ENCODE results near the gene PPP1R13B.

The PPP1R13B gene

DNA sequence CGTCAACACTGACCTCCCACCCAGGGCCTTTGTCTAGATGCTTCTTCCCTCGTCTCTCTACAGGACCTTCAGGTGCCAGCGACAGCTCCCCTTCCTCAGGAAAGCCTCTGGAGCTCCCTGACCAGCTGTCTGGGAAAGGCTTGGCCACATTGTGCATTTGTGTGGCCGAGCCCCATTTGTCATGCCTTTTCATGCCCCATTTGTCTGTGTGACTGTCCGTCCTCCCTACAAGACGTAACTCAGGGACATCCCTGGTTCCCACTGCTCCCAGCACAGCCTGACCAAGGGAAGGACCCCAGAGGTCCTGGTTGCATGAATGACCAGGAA is 107.9 kb downstream of the PPP1R13B start:
- DNase-seq: no peak

DNA sequence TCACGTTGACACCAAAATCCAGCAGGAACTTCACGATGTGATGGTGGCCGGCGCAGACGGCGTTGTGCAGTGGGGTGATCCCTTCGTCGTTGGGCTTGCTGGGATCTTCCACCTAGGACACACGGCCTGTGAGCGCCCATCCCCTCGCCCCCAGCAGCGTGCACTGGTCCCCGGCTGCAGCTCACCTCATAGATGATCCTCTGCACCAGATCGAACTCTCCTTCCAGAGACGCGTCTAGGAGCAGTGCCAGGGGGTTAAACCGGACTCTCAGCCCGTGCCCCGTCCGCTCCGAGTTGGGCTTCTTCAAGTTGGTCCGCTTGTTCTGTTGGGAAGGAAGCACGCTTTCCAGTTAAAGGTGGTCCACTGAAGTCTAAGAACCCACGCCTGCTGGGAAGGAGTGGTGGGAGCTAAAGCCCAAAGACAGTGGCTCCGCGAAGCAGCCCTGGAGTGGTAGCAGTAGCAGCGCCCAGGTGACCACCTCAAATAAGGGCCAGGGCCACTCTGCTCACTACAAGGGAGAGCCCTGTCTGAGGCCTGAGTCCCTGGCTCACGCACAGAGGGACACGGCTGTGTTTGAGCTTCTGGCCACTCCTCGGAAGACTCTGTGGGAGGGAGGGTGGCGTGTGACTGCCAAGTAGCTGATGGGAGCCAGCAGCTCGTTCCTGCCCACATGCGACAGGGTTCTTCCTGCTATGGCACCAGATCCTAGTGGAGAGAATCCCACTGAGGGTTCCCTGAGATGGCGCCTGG is 108.5 kb downstream of the PPP1R13B start:
- DNase-seq: no peak

DNA sequence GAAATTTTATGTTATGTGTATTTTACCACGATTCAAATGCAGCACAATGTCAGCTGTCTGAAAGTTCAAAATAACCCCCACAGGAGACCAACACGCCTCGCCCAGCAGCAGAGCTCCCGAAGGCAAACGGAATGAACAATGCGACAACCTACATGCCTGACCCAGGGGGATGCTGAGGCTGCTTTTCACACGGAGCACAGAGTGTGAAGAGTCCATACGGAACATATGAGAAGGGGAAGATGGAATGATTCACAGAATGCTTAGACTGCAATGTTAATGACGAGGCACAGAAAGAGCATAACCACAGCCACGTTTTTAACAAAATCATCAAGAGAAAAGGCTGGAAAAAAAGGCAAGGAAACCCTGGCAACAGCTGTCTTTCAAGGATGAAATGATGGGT is 109.2 kb downstream of the PPP1R13B start:
- DNase-seq: no peak

DNA sequence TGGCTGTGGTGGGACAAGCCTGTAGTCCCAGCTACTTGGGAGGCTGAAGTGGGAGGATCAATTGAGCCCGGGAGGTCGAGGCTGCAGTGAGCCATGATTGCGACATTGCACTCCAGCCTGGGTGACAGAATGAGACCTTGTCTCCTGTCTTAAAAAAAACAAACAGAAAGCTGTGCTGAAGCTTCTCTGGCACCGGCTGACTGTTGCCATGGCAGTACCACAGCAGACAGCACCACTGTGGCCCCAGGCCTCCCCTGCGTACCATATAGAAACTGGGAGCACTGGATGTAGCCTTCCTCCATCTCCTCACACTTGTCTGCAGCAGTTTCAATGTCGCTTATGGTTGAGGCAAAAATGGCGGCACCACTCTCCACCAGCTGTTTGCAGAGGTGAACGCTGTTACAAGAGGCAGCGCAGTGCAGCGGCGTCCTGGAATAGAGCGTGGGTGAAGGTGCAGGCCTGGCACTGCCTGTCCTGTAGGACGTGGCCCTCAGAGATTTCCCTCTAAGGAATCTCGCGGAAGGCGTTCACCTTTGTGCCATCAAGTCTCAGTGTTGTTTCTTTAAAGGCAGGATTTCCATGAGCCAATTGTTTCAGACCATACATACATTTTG is 109.8 kb downstream of the PPP1R13B start:
- no peak for DNase-seq

DNA sequence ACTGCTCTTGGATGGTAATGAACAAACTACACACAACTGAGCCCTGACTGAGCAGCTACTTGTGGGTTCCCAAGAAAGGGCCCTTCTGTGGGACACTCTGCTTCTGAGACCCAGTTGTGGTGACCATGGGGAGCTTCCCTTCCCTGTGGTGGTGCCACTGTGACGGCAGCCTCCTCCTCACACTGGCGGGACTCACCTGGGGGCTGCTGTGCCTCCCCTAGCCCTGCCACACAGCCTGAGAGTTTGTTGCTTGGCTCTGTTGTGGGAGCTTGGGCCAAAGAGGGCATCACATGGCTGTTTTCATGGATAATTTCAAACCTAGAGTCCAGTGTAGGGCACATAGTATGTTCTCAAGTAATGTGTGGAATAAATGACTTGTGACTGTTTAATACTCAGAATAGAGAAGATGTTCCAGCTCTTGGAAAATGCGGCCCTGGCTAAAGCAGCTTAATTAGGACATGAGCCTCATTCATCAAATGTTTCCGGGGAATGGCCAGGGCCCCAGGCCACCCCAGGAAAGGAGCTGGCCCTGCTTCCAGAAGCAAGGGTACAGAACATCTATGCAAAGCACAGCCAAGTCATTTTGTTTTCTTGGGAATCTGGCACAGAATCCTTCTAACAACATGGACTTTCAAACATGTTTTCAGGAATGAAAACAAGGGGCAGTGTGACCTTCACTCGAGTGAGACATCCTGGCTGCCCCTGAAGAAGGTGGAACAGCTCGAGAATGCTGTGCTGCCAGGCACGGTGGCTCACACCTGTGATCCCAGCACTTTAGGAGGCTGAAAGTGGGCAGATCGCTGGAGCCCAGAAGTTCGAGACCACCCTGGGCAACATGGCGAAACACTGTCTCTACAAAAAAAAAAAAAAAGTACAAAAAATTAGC is 110.6 kb downstream of the PPP1R13B start:
- no peak for DNase-seq

DNA sequence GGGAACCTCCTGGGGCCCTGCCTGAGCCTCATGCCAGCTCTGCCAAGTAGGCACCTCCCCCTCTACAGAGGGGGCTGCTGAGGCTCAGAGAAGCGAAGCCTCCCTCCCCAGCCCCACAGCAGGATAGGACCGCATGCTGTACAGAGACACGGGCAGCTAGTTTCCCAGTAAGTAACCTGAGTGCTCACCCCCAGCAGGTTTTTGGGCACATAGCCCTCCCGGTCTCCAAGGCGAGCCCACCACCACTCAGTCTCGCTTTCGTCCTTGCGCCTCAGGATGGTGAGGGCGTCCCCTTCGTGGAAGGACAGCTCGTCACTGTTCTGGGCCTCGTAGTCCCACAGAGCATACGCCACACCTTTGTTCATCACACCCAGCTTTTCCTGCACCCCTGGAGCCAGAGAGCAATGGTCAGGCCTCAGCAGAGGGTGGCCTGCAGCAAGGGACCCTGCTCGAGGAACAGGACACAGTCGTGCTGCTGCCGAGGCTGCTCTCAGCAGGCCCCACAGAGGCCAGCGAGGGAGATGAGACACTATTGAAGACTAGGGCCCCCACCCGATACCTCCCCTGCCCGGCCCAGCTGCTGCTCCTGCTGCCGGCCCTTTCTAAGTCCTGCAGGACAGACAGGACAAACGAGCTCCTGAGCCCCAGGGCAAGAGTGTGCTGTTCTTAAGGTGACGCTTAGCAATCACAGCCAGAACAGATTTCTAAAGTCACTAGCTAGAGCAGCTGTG is 111.4 kb downstream of the PPP1R13B start:
- DNase-seq: no peak

DNA sequence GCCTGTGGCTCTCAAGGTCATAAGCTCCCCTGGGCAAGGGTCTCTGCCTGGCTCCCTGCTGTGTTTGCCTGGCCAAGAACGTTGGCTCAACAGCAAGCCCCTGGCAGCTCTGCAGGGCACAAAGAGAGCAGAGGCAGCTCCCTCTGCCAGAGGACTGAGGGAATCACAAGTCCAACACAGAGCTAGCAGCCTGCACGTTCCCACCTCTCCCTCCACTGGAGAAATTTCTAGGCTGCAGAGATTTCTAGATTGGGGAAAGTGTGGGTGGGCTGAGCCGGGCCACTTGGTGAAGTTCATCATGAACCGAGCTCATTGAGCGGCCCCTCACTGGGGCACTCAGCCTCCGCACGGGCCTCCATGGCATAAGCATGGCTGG is 111.9 kb downstream of the PPP1R13B start:
- no peak for DNase-seq

DNA sequence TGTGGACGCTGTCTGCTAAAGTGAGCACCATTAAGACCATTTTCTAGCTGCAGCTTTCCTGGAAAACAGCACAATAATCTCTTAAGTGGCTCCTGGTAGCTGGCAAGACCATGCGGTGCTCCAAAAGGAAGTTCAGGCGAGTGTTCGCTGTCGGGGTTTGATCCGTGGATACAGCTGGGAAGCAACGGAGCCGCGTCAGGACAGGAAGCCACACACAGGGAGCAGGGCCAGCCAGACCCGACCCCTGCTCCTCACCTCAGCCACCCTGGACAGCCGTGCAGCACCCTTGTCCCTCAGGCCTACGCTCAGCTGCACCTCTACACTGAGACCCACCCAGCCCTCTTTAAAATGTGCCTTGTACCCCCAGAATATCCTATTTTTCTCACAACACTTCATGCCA is 112.4 kb downstream of the PPP1R13B start:
- DNase-seq: no peak

DNA sequence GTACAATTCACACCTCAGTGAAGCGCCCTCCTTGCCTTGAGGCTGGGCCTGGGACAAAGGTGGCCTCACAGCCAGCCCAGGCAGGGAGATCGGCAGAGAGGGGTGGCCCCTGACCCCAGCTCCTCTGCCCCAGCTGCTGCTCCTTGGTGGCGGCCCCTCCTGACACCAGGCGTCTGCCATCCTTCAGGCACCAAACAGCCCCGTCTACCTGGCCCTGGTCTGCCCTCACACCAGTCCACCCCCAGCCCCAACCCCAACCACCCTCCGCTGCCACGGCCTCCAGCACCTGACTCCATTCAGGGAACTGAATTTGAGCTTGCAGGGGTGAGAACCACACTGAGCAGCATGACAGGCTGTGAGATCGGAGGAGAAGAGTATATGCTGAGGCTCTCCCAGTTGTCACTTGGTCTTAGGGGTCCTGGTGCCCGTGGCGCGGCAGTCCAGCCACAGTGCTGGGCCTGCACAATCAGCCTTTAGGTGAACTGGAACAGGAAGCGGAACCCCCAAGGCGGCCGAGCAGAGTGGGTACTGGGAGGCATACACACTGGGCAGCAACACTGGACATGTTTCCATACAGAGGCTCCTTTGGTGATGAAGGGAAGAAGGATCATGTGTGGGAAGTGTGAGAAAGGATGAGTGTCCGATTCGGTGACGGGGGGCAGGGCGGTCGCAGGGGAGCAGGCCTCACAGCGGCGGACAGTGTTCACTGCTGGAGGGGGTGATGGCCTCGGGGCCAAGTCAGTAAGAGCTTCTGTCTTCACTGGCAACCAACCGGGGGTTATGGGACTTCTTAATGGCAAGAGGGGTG is 113.1 kb downstream of the PPP1R13B start:
- no peak for DNase-seq

DNA sequence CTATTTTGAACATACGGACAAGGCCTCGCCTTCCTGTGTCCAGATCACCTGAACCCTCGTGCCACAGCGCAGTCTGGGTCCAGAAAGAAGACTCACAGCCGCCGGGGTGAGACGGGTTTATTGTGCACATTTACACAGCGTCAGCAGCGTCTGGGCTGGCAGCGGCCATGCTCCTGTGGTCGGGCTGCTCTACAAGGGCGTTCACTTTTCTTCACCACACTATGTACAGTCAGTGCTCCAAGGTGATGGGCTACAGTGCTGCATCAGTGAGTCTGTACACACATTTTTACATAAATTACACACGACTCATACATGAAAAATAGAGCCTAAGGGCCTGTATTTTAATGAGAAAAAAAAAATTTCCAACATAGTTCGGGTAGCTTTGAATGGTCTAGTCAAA is 113.7 kb downstream of the PPP1R13B start:
- DNase-seq: no peak

DNA sequence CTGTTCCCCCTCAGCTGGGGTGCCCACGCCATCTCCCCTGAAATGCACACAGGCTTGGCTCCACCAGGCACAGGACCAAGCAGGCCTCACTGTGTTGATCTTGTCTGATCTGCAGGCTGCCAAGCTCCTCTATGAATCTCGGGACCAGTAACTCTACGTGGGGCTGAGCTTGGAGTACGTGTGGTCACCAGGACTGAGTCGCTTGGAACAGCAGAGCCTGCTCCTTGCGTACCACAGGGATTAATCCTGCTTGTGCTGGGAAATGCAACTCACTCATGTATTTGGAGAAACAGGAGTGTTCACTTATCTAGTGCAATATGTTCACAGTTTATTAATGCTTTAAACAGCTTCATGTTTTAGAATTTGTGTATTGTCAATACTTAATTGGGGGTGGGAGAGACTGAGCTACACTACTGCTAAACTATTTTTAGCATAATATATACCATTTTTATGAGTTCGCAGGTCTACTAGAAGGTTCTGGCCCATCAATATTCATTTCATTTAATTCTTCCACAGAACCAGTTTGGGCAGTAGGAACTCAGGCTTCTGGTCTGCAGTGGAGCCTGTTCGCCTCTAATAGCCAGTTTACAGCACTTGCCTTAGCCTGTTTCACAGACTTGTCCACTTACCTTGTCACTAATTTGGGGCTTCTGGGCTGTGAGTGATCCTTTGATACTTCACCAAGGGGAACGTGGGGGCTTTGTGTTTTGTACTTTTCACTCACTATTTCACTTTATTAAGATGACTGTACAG is 114.3 kb downstream of the PPP1R13B start:
- no peak for DNase-seq

DNA sequence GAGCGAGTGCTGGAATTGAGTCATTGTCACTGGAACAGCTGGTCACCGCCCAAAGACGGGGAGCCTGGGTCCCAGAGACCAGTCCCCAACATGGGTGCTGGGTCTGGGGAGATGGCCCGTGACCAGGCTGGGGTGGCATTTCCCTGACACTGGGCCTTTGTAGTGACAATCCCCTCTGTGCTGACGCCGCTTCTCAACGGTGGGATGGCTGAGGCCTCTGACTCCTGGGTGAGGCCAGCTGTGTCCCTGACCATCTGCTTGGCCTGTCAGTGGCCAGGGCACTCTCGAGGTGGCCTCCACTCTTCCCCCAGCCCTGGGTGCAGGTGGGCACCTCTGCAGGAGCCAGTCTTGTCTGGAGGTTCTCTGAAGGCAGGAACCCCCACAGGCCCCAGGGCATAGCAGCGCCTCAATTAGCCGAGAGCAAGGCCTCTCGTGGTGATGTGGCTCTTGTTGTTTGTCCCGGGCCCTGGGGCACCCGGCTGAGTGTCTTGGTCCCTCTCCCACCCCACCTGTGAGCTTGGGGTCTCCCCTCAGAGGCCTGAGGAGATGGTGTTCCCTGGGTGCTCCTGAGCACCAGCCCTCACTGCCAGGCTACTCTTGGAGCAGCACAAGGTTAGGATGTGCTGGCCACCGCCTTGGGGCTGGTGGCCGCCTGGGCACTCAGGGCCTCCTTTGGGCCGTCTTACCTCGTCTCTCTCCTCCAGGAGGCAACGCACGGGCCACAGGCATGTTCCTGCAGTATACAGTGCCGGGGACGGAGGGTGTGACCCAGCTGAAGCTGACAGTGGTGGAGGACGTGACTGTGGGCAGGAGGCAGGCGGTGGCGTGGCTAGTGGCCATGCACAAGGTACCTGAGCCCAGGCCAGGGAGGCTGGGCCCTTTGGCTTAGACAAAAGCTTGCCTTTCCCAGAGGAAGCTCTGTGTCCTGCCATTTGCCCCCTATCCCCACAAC is 115.2 kb downstream of the PPP1R13B start:
- no peak for DNase-seq

DNA sequence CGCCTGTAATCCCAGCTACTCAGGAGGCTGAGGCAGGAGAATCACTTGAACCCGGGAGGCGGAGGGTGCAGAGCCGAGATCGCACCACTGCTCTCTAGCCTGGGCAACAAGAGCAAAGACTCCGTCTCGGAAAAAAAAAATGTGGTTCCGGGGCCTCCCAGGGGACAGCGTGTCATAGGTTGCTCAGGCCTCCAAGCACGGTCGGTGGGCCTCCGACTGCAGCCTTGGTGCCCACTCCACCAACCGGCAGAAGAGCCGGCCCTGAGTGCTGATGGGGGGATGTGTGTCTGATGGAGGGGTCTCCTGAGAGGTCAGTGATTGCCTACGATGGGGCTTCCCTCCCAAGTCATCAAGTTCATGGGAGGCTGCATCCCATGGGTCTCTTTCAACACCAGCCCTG is 115.9 kb downstream of the PPP1R13B start:
- DNase-seq: no peak

DNA sequence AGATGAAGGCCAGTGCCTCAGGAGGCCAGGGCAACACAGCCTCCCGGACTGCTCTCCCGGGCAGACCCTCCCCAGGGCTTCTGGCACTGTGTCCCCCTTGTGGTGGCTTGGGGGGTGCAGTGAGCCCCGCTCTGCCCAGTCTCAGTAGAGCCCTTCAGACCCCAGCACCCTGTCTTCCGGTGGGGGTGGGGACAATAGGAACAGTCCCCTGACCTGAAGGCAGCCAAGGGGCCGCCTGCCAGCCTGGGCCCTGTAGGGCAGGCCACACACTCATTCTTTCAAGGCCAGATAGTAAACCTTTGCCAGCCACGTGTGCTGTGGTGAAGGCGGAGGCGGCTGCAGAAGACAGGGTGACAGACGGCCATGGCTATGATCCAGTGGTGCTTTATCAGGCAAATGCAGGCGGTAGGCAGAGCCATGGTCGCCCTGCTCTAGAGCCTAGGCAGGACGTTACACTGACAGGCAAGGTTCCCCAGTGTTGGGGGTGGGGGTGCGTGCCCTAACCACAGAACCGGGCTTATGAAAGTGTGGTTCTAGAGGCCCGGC is 116.8 kb downstream of the PPP1R13B start:
- DNase-seq: no peak

DNA sequence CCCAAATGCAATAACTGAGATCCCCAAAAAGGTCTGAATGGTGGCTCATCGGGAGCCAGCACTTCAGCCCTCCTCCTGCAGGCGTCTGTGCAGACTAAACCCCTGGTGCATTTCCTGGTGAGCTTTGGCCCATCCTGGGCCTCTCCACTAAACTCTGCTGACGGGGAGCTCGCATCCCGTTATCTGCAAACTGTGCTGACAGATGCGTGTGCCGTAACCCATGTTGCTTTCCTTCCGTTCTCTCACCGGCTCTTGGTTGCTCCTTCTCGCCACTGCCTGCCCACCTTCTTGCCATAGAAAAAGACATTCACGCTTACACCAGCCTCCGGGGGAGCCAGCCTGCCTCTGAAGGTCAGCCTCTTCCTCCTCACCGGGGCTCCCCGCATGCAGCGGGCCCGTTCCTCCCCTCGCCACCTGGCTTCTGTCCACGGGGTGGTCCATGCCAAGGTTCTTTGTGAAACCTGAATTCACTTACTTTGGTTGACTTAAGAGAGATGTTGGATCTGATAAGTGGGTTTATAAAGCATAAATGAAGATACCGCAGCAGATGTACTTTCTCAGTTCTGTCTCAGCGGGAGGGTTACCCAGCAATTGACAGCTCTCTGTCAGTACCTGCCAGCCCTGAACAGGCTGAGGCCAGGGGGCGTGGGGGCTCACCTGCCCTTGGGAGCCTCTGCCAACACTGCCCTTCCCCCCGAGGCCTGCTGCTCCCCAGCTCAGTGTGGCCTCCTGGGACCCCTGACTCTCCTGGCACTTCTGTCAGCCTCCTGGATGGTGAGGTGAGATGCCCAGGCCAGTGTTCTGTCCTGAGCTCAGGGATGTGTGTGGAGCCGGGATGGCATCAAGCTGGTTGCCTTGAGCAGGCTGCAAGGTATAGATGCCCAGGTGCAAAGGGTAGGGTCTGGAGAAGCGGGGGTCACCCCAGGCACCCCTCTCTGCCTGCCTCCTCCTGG is 117.6 kb downstream of the PPP1R13B start:
- DNase-seq: no peak

DNA sequence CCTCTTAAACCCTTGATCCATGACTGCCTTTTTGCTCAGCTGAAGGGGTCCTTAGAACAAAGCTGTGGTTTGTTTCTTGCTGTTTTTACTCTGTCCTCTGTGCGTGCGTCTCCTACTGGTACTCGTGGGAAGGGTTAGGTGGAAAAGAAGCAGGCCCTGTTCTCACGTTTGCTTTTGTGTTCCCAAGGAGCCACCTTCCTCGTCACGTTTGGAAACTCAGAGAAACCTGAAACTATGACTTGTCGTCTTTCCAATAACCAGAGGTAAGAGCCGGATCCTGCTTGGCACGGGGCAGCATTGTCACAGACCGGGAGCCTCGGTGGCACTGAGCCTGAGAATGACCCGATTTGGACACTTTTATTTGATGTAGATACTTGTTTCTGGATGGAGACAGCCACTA is 118.7 kb downstream of the PPP1R13B start:
- no peak for DNase-seq

DNA sequence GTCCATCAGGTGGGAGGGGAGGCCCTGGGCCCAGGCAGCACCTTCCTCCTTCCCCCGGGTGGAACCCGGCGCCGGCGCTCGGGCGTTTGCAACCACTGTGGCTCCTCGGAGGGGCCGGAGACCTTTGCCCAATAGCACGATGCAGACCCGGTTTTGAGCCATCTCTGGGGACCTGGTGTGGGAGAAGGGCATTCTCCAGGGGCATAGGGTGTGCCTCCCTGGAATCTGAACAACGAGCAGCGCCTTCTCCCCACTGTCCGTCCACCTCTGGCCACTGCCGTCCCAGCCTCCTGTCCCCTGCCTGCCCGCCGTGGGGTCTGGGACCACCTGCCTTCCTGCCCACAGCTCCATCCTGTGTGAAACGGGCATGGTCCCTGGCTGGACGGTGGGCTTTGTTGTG is 119.2 kb downstream of the PPP1R13B start:
- DNase-seq: no peak

DNA sequence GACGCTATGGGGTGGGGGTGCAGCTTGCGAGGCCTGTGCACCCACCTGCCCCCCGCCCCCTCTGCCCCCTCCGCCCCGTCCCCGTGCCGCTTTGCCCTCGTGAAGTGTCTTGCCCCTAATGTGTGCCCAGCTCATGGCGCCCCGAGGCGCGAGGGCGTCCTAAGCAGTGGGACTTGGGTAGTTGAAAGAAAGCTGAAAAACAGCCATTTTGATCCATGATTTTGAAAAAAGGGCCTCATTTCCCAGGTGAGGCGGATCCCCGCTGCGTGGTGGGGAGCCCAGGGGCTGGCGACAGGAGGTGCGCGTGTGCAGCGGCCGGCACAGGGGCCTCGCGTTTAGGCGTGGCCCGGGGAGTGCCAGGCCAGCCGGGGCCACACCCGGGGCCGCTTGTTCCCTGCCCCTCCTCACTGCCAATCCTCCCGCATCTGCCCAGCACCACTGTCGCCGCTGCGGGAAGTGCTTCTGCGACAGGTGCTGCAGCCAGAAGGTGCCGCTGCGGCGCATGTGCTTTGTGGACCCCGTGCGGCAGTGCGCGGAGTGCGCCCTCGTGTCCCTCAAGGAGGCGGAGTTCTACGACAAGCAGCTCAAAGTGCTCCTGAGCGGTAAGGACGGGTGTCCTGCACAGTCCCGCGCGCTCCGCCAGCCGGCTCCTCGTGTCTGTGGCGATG is 119.9 kb downstream of the PPP1R13B start:
- no peak for DNase-seq

Measured in activated naive CD4-positive, alpha-beta T cell (primary cell).